NCI-H2227 treated with DMSO at 0.1 percent for 48 hours (cell line): ENCODE results near the gene MRPS27.
A peak's percentile ranks its signal among the peaks of the same experiment; 100 is the strongest.
"Not testable (repeated sequence)": the region's sequence is repeated elsewhere in the genome, so short reads cannot be mapped to it uniquely, and the experiment has no call there.

Experiments
- DNase-seq: peaks from one replicate; lab custom pipeline; 2025; lab: John Stamatoyannopoulos, UW

The MRPS27 gene

GRCh38 chr5:72325566-72326305 lies 5.7 kb upstream of the MRPS27 start:
- no peak for DNase-seq

GRCh38 chr5:72324189-72324825 lies 4.3 kb upstream of the MRPS27 start:
- no peak for DNase-seq

DNA sequence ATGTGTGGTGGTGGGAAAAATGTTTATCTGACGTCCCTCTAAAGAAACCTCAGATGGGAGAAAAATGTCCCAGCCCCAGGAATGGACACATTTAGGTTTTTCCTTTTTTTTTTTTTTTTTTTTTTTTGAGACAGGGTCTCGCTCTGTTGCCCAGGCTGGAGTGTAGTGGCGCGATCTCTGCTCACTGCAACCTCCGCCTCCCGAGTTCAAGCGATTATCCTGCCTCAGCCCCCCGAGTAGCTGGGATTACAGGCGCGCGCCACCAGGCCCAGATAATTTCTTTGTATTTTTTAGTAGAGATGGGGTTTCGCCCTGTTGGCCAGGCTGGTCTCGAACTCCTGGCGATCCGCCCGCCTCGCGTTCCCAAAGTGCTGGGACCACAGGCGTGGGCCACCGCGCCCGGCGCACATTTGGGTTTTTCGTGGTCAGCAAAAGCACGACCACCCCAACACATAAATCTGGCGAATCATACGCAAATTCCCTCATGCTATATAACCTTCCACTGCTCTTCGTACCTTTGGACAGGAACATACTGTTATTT lies 535 bp downstream of the MRPS27 start:
- not testable (repeated sequence) for DNase-seq

DNA sequence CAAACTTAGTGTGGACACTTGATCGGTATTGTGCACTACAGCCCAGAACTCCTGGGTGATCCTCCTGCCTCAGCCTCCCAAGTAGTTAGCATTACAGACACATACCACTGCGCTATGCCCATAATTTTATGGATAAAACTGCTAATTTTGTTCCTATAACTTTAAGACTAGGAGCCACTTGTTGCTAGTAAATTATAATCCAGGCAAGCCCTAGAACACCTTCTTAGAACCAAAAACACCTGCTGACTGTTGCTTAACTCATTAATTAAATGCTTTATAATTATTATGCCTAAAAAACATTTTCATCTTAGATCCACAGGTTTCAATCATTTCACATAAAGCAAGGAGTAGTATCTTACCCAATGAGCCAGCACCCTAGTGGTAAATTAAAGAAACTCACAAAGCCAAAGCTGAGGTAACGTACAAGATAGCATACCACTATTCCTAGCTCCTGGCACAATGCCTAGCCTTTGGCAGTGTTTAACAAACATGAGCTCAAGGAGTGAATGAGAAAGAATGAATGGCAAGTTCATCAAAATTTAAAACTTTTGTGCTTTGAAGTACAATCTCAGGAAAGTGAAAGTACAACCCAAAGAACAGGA lies 5.4 kb downstream of the MRPS27 start:
- peak; percentile 4 for DNase-seq

DNA sequence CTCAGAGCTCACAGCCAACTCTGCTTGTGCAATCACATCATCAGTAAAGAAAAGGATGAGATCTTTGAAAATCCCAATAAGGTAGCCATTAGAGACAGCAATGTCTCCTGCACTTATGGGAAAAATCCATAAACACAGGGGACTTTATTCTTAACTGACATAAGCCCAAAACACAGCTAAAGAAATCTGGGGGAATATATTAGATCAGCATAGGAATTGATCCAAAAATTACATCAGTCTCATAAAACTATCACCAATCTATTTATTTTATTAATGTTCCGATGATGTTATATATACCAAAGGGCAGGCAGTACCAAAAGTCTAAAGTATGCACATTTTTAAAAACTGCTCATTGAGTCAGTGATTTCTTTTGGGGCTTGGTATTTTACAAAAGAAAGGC lies 6.9 kb downstream of the MRPS27 start:
- no peak for DNase-seq

DNA sequence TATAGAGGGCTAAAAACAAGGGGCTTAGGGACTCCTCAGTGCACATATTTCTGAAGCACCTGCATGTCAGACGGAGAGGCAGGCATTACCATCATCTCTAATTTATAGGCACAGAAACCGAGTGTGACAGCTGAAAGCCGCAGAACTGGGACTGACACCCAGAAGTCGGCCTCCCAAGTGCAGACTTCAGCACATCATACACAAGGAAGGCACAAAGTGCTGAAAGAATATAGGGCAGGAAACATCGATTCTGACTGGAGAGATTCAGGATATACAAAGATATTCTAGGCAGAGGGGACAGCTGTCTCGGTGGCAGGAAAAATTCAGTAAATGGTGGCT lies 11.2 kb downstream of the MRPS27 start:
- DNase-seq: no peak

DNA sequence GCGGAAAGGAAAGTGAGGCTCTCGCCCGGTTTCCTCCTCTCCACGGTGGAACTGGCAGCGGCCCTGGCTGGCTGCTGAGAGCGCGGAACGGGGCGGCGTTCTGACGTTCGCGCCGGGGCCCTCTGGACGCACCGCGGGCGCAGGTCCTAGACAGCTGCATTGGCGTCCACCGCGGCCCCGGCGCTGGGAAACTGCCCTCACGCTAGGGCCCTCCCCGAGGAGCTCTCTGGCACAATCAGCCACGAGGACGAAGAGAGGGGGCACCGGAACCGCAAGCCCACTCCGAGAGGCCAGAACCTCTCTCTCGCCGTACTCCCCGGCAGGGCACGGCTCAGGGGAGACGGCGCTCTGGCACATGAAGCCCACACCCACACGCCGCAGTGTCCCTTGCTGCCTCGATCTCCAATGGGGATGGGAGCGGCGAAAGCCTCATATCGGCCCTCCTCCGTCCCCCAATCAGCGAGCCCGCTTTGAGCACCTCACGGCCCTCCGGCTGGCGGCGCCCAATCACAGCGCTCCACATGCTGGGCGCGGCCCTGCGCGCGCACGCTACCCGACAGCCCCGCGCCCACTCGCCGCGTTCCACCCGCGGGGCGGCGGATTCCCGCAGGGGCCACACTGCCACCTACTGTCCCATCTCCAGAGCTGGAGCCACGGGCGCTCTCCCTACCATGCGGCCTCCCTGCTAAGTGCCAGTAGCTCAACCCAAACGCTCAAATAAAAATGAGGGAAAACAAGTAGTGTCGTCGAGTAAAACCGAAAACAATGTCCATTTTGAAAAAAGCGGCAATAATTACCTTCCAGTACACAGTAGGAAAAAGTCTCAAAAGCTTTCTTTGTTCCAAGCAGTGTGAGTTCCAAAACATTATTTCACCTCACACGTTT lies 11.8 kb downstream of the MRPS27 start:
- DNase-seq: peak; percentile 87

- DNase-seq: no peak
Observed at GRCh38 chr5:72307573-72307967, 12.5 kb downstream of the MRPS27 start.

GRCh38 chr5:72305194-72306142 lies 14.6 kb downstream of the MRPS27 start:
- DNase-seq: no peak

DNA sequence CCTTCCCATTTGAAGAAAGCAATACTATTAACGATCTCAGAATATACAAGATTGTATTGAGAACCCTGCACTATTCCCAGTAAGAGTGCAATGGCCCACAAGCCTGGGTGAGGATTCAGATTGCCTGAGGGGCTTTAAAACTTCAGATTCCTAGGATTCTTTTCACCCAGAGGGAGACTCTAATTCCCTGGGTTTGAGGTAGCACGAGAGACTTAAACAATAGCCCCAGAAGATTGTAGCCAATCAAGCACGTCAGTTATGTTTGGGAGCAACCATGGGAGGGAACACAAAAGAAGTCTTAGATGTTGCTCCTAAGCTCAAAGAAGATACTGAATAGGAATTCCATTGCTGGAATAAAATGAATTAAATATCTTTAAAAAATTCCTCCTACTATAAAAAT lies 17.9 kb downstream of the MRPS27 start:
- DNase-seq: no peak

DNA sequence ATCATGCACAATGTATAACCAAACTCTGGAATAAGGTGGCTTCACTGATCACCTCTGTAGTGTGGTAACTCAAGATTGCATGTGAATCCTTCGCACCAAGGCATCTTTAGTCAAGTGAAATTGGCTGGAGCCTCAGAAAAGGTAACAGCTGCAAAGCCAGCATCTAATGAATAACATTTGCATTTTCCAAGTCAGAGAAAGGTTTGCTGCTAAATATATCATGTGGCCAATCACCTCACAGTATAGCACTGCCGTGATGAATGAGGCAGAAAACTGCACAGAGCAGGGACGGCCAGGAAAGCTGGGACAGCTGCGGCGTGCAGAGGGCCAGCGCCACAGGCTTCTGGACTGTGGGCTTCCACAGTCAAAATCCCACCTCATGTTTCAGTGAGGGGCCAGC lies 18.5 kb downstream of the MRPS27 start:
- DNase-seq: no peak

DNA sequence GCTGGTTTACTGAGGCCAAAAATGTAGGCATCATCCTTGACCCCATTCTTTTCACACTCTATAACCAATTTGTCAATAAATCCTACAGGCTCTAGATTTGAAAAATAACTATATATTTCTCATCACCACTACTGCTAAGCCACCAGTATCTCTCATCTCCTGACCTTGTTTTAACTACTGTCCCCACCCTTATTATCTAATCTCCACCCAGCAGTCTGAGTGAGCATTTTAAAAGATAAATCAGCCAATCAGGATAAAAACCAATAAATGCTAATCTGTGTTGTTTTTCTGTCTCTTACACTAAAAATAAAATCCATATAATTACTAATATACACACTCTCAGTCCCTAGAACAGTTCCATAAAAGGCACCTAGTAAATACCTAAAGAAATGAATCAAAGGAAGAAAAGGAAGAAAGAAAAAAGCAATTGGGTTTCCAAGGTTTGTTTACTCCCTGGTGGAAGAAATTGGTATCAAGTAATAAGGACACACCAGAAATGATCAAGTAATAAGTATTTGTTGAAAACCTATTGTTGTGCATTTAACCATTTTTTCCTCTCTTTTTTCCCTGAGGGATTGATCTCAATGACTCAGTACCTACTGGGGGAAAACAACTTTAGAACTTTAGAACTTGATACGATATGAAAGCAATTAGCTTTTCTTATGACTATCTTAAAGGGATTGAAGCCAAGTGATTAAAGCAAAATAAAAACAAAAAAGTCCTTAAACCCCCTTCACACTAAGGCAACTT lies 19.3 kb downstream of the MRPS27 start:
- DNase-seq: no peak

DNA sequence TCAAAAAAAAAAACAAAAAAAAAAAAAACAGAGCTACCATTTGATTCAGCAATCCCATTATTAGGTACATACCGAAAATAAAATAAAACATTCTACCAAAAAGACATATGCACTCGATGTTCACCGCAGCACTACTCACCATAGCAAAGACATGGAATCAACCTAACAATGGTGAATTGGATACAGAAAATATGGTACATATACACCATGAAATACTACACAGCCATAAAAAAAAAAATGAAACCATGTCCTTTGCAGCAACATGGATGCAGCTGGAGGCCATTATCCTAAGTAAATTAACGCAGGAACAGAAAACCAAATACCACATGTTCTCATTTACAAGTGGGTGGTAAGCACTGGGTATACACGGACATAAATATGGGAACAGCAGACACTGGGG lies 21.3 kb downstream of the MRPS27 start:
- no peak for DNase-seq

GRCh38 chr5:72298136-72298535 lies 21.9 kb downstream of the MRPS27 start:
- not testable (repeated sequence) for DNase-seq

GRCh38 chr5:72296256-72296655 lies 23.8 kb downstream of the MRPS27 start:
- DNase-seq: no peak

DNA sequence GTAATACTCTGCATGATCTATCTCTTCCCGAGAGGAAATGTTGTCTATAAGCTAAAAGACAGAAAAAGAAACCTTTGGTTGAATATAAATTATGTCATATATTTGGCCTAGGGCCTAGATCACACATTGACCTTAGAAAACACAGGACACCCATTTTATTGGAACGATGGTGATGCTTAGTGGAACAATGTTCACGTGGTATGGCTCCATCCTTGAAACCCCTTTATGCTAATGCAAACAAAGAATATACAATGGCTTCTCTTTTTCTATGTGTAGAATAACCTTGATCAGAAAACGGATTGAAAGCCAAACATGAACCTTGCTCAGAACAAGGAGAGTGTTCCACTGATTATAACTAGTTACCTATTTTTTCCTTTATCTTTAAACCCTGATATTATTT lies 24.5 kb downstream of the MRPS27 start:
- no peak for DNase-seq

- no peak for DNase-seq
Observed at GRCh38 chr5:72294473-72294872, 25.6 kb downstream of the MRPS27 start.

GRCh38 chr5:72293495-72294055 lies 26.5 kb downstream of the MRPS27 start:
- DNase-seq: no peak

DNA sequence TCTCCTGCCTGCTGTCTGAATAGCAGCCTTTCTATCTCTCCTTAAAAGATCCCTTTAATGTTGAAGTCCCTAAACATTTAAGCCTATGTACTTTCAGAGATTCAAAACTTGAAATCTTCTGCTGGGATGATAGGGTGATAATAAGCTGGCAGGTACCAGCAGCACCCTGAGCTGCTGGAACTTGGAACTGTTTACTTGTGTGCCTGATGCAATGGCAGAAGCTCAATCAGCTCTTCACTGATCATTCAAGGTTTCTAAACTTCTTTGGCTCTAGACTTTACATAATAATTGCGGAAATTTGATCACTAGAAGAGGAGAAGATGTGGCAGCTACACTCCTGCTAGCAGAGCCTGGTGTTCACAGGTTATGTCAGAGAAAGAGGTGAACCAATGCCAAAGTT lies 27.6 kb downstream of the MRPS27 start:
- no peak for DNase-seq

DNA sequence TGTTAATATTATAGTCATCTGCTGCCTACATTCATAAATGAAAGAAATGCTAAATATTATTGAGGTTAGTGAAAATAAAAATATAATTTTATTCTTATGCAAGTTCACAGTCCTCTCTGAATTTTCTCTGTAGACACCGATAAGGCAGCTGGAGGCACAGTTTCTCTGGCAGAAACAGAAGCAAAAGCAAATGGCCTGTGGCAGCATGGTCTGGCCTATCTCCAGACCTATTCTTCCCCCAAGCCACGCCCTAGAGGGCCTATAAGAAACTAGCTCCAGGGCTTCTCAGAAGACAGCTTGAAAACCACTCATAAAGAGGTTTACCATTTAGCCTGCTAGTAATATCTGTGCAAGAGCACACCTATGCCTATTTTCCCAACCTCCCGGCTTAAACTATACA lies 28.4 kb downstream of the MRPS27 start:
- DNase-seq: no peak
